Measurements from ENCODE around the gene TAMALIN.

The TAMALIN gene

DNA sequence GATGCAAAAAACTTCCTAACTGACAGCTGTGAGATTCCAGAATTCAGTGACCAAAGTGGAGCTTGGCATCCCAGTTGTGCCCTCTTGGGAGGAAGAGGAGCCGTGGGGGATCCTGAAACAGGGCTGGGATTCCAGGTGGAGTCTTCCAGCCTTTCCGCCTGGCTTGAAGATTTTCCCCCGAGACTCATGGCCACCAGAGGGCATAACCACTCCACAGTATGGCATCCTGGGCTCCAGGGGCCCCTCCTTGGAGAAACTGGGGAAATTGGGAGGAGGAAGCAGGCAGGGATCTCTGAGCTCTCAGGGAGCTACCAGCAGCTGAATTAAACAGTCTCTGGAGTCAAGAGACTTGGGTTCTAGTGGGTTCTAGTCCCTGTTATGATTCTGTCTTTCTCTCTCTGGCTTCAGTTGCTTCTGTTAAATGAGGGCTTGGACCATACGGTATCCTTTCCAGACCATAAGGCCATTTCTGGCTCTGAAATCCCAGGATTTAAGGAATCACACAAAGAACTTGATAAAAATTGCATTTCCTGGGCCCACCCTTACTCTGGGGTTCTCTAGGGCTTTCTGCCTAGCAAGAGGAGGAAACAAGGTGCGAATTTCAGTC lies 2.6 kb upstream of the TAMALIN start:
- H3K9me3 Mint-ChIP-seq = no peaks in the 10 kb centered on the region
- H3K36me3 Mint-ChIP-seq = peaks cover 20% of the 10 kb centered on the region
- no peak overlapping the region for H3K4me3 Mint-ChIP-seq
- no peak for DNase-seq (ENCODE audit: low spot score in 2 of 2)
- peaks cover 28% of the 10 kb centered on the region for H3K4me1 Mint-ChIP-seq
- no peak overlapping the region for H3K27ac Mint-ChIP-seq
- ATAC-seq = no peak

DNA sequence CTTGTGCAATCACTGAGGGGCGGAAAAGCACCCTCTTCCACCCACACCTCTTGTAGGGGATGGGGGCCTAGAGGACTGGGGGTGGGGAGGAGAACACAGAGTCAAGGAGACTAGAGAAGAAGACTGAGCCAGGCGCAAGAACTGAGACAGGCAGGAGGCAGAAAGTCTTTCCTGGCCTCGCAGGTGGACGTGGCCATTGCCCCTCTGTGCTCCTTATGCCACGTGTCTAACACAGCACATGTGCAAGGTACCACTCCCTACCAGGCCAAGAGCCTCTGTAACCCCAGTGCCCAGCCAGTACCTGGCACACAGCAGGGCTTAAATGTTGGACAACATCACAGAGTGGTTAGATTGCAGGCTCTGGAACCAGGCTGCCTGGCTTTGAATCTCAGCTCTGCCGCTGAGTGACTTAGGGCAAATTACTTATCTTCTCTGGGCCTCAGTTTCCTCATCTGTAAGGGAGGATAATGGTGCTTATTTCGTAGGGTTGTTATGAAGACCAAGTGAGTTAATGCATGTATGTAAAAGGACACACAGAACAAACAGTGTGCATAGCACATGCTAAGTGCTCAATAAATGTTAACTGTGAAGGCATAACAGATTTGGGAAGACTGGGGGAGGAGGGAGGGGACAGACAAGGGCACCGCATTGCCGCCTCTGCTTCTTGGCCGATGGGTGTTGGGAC lies 1.4 kb upstream of the TAMALIN start:
- DNase-seq (ENCODE audit: low spot score in 2 of 2) = no peak
- Mint-ChIP-seq H3K9me3 (no peaks in the 10 kb centered on the region), H3K4me1 (peaks cover 32% of the 10 kb centered on the region), H3K27ac (no peak overlapping the region), H3K36me3 (peaks cover 20% of the 10 kb centered on the region), H3K4me3 (peak overlapping the region; percentile 83)
- ATAC-seq = no peak

DNA sequence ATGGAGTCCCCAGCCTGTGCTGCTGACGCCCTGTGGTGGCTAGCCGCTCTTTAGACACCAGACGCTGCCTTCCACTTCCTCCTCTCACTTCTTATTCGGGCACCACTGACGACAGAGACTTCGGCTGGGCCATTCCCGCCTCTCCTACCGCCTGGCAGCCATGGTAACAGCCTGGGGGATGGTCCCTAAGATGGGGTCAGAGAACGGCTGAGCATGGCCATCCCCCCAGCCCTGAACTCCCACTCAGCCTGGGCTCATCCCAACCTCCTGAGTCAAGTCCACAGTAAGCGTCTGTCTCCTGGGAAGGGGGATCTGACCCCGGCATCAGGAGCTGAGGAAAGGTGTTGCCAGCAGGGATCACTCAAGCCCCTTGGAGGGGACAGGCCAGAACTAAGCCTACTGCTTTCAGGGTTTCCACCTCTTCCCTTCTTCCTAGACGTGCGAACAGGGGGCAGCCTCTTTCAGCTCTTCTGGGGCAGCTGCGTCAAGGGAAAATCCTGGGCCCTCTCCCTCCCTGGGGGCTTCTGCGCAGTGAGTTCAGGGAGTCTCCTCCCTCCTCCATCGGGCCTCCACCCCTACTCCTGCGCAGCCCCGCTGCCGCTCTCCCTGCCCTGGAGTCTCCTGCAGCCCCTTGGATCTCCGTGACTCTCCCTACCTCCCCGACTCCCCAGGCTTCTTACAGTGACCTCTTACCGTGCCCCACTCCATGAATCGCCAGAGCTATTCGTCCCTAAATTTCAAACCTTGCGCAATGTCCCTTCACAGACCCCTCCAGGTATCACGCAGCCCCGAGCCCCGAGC lies 643 bp upstream of the TAMALIN start:
- DNase-seq (ENCODE audit: low spot score in 2 of 2) = no peak
- Mint-ChIP-seq H3K4me1 (peaks cover 32% of the 10 kb centered on the region), H3K27ac (no peak overlapping the region), H3K36me3 (peaks cover 27% of the 10 kb centered on the region), H3K4me3 (peak overlapping the region; percentile 83), H3K9me3 (no peaks in the 10 kb centered on the region)
- ATAC-seq = peak; percentile 3

DNA sequence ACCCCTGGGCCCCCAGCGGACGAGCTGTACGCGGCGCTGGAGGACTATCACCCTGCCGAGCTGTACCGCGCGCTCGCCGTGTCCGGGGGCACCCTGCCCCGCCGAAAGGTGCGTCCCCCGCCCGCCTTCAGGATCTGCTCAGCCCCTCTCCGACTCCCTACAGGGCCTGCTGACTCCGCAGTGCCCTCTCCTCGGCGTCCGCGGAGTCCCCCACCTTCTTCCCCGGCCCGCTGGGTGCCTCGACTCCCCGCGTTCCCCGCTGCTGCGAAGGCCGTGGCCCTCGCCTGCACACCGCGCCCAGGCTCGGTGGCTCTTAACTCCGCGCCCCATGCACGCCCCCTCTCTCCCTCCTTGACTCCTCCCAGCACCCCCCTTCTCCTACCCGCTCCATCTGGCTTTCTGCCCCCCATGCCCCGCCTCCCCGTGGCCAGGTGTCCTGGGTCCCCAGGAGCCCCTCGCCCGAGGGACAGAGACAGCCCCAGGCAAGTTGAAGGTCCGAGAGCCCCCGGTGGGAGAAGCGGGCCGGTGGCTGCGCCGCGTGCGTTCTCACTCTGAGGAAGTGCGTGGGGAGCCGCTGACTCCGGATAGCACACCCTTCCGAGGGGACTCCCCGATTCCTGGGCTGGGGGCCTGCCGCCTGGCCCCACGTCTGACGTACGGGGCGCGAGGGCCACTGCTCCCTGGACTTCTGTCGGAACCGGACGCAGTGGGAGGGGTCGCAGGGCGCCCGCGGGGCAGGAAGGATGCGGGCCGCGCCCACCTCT lies 594 bp downstream of the TAMALIN start:
- peak; percentile 58 for ATAC-seq
- peak overlapping the region; percentile 83 for H3K27ac Mint-ChIP-seq
- H3K9me3 Mint-ChIP-seq = no peaks in the 10 kb centered on the region
- H3K4me1 Mint-ChIP-seq = peaks cover 32% of the 10 kb centered on the region
- peak; percentile 34 to 75 for DNase-seq (ENCODE audit: low spot score in 2 of 2)
- peak overlapping the region; percentile 83 for H3K4me3 Mint-ChIP-seq
- peaks cover 28% of the 10 kb centered on the region for H3K36me3 Mint-ChIP-seq

DNA sequence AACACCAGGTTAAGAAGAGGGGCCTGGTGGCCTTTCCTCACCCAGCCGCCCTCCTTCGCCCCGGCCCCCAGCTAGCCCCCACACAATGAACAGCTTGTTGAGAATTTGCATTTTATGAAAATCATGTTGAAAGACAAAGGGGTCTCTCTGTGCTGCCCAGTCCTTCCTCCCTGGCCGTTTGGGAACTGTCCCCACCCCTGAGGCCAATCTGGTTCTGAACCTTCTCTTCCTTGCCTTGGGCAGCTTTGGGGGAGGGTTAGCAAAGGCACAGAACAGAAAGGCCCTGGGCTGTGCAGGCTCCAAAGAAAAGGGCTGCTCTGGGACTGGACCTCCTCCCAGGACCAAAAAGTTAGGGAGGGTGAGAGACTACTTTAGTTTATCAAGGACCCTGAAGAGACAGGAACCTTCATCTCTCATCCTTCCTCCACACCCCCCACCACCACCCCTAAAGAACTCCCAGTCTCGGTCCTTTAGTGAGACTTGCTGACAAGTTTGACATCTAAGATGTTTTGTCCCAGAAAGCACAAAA lies 1.3 kb downstream of the TAMALIN start:
- H3K4me1 Mint-ChIP-seq = peaks cover 32% of the 10 kb centered on the region
- no peaks in the 10 kb centered on the region for H3K9me3 Mint-ChIP-seq
- peak overlapping the region; percentile 83 for H3K27ac Mint-ChIP-seq
- DNase-seq (ENCODE audit: low spot score in 2 of 2) (no peak), ATAC-seq (no peak)
- H3K36me3 Mint-ChIP-seq = peaks cover 28% of the 10 kb centered on the region
- peak overlapping the region; percentile 83 for H3K4me3 Mint-ChIP-seq

DNA sequence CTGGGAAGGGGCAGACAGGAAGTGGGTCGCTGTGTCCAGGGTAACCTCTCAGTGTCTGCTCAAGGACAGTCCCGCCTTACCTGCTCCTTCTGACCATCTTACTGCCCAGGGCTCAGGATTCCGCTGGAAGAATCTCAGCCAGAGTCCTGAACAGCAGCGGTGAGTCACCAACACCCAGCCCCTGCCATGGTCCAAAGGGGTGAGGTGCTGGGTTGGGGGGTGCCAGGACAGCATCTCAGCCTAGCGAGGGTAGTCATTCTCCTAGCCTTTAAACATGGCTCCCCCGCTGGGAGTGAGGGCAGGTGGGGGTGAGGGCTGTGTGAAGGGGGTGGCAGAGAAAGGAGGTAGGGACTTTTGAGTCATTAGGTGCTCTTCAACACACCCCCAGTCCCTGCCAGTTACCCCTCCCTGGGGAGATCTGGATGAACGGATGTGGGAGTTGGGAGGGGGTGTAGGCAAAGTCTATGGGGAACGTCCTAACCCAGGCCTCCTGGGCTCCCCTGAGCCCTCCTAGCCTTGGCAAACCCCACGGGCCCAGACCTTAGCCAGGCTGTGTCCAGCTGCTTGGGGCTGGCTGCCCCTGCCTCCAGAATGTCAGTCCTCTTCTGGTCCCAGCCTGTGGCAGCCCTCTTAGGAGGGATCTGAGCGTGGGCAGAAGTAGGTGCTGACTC lies 2.5 kb downstream of the TAMALIN start:
- H3K4me3 Mint-ChIP-seq = no peak overlapping the region
- no peak for DNase-seq (ENCODE audit: low spot score in 2 of 2)

DNA sequence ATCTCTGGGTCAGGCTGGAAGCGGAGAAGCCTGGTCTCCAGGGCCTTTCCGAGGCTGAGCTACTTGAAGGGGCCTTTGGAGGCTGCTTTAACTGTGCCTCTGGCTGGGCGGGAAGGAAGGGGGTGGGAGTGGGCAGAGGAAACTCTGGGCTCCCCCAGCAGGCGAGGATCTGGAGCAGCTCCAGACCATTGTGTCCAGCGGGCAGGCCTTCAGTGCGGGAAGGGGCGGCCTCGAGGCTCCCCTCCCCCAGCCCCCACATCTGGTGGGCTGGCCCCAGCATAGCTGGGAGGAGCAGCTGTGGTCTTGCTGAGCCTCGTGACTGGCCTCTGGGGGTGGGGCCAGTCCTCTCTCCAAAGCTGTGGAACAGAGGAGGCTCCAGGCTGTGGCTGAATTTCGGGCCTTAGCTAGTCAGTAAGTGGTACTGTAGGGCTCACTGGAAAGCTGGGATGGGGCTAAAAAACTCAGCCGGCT lies 3.4 kb downstream of the TAMALIN start:
- no peak for ATAC-seq
- H3K27ac Mint-ChIP-seq = no peak overlapping the region
- H3K4me1 Mint-ChIP-seq = peaks cover 32% of the 10 kb centered on the region
- H3K9me3 Mint-ChIP-seq = no peaks in the 10 kb centered on the region
- H3K4me3 Mint-ChIP-seq = no peak overlapping the region
- peaks cover 34% of the 10 kb centered on the region for H3K36me3 Mint-ChIP-seq
- no peak for DNase-seq (ENCODE audit: low spot score in 2 of 2)

More for the DNA sequence above, 2.5 kb downstream of the TAMALIN start:
- peaks cover 34% of the 10 kb centered on the region for H3K36me3 Mint-ChIP-seq
- no peak for ATAC-seq
- no peaks in the 10 kb centered on the region for H3K9me3 Mint-ChIP-seq
- H3K4me1 Mint-ChIP-seq = peaks cover 32% of the 10 kb centered on the region
- H3K27ac Mint-ChIP-seq = peak overlapping the region; percentile 83

DNA sequence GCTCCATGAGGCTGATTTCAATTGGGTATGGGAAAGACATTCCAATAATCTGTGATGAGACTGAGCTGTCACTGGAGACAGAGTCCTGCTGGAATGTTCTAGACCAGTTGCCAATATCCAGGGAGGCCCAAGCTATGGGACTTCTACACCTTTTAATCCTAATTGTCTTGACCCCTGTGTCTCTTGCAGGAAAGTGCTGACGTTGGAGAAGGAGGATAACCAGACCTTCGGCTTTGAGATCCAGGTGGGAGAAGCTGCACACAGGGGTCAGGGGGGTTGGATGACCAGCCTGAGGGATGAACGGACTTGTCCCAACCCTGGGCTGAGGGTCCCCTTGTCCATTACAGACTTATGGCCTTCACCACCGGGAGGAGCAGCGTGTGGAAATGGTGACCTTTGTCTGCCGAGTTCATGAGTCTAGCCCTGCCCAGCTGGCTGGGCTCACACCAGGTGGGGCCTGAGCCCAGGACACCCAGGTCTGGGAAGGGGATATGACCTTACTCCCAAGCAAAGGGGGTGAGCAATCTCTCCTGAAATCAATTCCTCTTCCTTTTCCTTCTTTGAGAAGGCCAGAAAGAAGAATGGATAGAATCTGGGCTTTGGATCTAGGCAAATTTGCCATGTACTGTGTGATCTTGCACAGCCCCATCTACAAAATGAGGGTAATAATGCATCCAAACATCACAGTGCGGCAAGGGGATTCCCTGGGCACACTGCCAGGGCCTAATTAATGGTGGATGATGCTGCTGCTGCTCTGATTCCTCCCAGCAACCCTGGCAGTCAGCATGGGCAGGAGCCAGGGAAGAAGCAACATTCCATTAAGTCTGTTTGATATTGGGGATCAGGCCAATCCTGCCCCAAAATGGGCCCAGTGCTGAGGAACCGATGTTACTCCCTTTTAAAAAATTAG lies 4.2 kb downstream of the TAMALIN start:
- Mint-ChIP-seq H3K27ac (no peak overlapping the region), H3K4me1 (peaks cover 24% of the 10 kb centered on the region), H3K36me3 (peaks cover 32% of the 10 kb centered on the region), H3K4me3 (no peak overlapping the region), H3K9me3 (no peaks in the 10 kb centered on the region)
- no peak for DNase-seq (ENCODE audit: low spot score in 2 of 2)
- no peak for ATAC-seq

DNA sequence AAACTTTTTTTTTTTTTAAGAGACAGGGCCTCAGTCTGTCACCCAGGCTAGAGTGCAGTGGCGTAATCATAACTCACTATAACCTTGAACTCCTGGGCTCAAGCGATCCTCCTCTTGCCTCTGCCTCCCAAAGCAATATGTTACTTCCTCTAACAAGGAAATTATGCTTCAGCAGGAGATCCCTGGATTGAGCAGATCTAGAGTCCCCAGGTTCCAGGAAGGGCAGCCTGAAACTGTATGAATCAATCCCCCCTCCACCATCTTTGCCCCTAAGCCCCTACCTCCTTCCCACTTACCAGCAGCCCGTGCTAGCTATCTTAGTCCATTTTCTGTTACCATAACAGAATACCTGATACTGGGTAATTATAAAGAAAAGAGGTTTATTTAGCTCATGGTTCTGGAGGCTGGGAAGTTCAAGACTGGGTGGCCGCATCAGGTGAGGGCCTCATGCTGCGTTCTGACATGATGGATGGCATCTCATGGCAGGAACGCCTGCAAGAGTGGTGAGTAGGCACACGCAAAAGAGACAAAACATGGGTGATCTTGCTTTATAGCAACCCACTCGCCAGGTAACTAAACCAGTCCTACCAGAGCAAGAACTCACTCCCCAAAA lies 5.0 kb downstream of the TAMALIN start:
- Mint-ChIP-seq H3K9me3 (no peaks in the 10 kb centered on the region), H3K27ac (no peak overlapping the region), H3K4me1 (peaks cover 18% of the 10 kb centered on the region), H3K36me3 (peaks cover 32% of the 10 kb centered on the region), H3K4me3 (no peak overlapping the region)
- DNase-seq (ENCODE audit: low spot score in 2 of 2) (no peak), ATAC-seq (no peak)

DNA sequence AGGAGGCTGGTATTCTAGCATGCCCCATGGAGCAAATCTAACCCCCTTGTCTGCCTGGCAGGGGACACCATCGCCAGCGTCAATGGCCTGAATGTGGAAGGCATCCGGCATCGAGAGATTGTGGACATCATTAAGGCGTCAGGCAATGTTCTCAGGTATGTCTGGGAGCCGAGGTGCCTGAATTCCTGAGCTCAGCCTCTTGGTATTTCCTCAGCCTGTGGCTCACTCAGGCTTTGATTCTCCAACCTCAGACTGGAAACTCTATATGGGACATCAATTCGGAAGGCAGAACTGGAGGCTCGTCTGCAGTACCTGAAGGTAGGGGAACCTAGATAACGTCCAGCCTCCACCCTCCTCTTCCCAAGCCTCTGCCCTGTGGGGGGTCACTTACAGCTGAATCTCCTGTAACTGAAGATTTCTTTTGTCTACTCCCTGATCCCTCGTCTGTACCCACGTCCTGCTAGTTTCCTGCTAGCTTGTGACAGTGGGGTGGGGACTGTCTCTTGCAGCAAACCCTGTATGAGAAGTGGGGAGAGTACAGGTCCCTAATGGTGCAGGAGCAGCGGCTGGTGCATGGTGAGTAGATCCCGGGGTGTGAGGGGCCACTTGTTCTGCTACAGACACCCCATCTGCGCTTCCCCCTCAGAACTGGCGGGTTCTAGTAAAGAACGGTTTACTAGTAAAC lies 7.0 kb downstream of the TAMALIN start:
- Mint-ChIP-seq H3K4me3 (no peak overlapping the region), H3K4me1 (peaks cover 7% of the 10 kb centered on the region), H3K27ac (no peak overlapping the region), H3K9me3 (no peaks in the 10 kb centered on the region), H3K36me3 (peaks cover 20% of the 10 kb centered on the region)
- DNase-seq (ENCODE audit: low spot score in 2 of 2) (no peak), ATAC-seq (no peak)

DNA sequence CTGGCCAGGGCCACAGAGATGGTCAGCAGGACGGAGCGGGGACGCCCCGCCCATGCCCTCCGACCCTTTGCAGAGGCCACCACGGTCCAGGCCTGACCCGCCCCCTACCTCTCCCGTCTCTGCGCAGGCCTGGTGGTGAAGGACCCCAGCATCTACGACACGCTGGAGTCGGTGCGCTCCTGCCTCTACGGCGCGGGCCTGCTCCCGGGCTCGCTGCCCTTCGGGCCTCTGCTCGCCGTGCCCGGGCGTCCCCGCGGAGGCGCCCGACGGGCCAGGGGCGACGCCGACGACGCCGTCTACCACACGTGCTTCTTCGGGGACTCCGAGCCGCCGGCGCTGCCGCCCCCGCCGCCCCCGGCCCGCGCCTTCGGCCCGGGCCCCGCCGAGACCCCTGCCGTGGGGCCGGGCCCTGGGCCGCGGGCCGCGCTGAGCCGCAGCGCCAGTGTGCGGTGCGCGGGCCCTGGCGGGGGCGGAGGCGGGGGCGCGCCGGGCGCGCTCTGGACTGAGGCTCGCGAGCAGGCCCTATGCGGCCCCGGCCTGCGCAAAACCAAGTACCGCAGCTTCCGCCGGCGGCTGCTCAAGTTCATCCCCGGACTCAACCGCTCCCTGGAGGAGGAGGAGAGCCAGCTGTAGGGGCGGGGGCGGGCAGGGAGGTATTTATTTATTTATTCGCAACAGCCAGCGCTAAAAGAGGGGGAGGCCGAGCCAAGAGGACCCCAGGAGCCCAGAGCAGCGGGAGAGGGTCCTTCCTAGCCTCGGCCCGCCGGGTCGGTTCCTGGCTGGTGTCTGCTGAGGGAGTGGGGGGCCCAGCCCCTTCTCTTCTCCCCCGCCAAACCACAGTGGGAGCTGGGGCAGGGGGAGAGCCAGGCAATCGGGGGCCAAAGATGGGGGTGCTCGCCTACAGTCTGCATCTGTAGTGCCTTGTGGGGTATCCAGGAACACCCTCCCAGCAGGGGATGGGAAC lies 8.1 kb downstream of the TAMALIN start:
- peaks cover 20% of the 10 kb centered on the region for H3K36me3 Mint-ChIP-seq
- no peak overlapping the region for H3K4me3 Mint-ChIP-seq
- no peak for ATAC-seq
- H3K4me1 Mint-ChIP-seq = peaks cover 1% of the 10 kb centered on the region
- DNase-seq (ENCODE audit: low spot score in 2 of 2) = no peak
- H3K27ac Mint-ChIP-seq = no peak overlapping the region
- H3K9me3 Mint-ChIP-seq = no peaks in the 10 kb centered on the region

DNA sequence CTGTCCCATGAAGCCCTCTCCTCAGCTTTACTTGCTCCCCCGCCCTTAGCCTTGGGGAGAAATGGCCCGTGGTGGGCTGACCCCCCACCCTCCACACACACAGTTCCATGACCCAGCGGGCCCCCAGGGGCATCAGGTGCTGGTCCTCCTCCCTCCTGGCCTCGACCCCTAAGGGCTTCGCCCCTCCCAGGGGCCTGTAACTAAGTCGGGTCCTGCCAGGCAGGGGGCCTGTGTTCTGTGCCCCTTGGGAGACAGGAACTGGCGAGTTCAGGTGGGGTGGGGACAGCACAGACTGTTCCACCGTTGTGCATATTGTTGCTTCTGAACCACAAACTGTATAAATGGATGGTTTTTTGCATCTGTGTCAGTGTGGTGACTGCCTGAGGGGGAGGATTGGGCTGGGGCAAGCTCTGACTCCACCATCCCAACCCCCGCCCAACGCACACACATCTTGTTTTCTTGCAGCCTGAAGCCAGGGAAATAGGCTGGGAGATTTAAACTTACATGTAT lies 8.8 kb downstream of the TAMALIN start:
- ATAC-seq (no peak), DNase-seq (ENCODE audit: low spot score in 2 of 2) (no peak)
- Mint-ChIP-seq H3K27ac (no peak overlapping the region), H3K4me1 (peaks cover 9% of the 10 kb centered on the region), H3K36me3 (peaks cover 18% of the 10 kb centered on the region), H3K9me3 (no peaks in the 10 kb centered on the region), H3K4me3 (no peak overlapping the region)

Data from stimulated activated effector memory CD8-positive, alpha-beta T cell treated with anti-CD3 and anti-CD28 coated beads, Interleukin-12 subunit alpha, Interleukin-12 subunit beta, amount 100 ng/mL, for 72 hours (primary cell).